HG03432 (cell line): Measurements from ENCODE around the gene TDRD6.
"Not testable (repeated sequence)": the region's sequence is repeated elsewhere in the genome, so short reads cannot be mapped to it uniquely, and the experiment has no call there.

Source experiments
- ATAC-seq: cut with Tn5 transposase; IDR thresholded peaks from one replicate; pipeline ENCODE4 v1.9.1; 2021; ENCODE audit warnings: mild to moderate bottlenecking, moderate library complexity; ENCODE audit not compliant: unreplicated experiment

Gene TDRD6

DNA sequence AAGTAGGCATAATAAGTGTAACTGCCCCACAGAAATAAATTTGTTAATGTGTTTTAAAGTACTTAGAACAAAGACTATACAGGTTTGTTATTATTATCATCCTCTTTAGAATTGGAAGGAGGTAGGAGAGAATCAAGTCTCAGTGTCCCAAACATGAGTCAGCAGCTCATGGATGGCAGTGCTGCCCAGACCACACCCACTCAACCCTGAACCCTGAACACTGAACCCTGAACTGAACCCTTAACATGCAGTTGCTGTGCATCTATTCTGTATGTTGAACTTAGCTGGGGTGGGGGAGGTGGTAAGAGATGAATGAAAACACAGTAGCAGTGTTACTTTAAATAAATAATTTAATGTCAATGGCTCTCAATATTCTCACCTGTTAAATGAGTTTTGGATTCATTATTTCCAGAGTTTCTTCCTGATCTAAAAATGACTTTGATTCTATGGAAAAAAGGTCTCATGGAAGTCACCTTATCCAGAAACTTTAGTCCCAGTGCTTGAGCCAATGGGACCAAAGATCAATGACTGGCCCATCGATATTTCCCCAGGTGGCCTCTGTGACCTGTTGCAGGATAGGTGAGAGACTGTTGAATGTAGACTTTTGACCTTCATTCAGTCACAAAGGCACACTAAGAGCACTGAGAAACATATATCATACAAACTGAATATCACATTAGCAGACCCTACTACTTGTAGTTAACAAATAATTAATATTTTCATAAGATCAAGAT lies 55.9 kb downstream of the TDRD6 start:
- ATAC-seq: no peak

DNA sequence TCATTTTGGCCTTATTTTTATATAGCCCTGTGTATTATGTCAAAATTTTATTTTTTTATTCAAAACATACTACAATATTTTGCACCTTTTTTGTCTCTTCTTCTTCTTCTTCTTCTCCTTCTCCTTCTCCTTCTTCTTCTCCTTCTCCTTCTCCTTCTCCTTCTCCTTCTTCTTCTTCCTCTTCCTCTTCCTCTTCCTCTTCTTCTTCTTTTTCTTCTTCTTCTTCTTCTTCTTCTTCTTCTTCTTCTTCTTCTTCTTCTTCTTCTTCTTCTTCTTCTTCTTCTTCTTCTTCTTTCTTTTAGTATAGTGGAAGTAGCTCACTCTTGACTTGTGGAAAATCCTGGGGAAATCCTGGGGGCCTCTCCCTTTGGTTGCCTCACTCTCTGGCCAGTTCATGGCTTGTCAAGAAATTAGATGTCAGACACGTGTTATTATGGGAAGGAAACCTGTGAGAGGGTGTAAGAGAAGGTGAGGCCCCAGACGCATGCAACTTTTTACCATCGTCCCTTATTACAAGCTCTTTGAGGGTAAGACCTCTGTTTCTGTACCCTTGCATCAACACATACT lies 56.6 kb downstream of the TDRD6 start:
- not testable (repeated sequence) for ATAC-seq

DNA sequence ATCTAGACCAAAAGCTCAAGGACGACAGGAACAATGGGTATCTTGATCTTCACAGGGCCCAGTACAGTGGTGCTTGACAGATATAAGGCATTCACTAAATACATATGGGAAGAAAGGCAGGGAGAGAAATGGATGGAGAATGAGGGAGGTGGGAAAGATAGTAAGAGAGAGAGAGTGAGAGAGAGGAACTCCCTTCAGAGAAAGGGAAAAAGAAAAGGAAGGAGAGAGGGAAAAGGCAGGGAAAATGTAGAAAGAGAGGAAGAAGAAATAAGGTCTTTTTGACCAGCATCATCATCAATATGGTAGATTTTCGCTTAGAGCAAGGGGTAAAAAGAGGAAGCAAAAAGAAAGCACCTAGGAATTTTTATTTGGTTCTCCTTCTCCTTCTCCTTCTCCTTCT lies 58.3 kb downstream of the TDRD6 start:
- ATAC-seq: no peak

DNA sequence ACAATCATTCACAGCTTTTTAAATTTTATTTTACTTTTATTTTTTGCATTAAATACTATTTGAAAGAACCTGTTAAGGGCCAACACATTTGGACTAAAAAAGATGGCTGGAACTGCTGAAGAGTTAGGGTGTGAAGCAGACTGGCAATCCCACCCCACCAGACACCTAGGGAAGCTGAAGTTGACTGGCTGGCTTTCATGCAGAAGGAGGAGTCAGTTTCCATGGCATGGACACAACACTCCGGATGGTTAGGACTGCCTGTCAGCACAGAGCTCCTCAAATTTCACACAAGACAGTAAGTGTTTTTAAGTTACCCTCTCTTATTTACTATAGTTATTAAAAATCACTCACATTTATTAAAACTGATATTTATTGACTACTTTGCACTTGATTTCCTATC lies 59.0 kb downstream of the TDRD6 start, which contains the start of gene ANKRD66:
Gene ANKRD66 (plus strand): TSS at position 238 of the 400 bp plus-strand sequence. CDS start 5,016 bp downstream, outside the sequence.
- no peak for ATAC-seq

DNA sequence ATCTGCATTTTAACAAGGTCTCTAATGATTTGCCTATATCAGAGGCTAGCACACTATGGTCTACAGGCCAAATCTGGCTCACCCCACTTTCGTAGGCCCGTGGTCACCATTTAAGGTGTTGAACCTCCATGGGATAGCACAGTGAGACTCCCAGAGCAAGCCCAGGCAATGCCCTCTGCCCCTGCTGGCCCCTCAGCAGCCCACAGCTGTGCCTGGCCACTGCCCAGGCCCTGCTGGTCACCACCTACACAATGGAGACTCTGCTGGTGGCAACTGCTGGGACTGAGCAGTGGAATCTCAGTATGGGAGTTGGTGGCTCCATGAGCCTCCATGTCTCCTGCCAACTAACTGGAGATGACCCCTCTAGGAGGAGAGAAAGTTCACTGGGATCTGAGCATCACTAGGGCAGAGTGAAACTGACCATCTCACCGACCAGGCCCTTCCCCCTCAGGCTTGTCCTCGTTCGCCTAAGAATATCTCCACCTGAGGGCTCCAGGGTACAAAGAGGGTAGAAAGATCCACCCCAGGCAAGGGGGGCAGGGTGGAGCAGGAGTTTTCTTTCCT lies 61.3 kb downstream of the TDRD6 start:
- no peak for ATAC-seq

DNA sequence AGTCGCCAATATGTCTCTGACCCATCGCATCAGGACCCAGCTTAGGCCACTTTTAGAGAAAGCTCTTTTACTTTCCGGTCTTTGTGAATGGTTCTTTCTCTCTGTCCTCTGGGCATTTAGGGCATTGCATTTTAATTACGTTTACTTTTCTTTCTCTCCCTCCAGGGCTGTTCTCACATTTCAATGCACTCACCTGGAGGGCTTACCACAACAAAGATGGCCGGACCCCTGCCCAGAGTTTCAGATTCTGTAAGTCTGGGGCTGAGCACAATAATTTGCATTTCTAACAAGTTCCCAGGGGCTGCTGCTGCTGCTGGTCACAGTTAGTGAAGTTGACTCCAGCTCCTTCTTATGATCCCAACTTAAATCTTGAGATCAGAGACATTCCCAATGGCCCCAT lies 62.0 kb downstream of the TDRD6 start:
- no peak for ATAC-seq

DNA sequence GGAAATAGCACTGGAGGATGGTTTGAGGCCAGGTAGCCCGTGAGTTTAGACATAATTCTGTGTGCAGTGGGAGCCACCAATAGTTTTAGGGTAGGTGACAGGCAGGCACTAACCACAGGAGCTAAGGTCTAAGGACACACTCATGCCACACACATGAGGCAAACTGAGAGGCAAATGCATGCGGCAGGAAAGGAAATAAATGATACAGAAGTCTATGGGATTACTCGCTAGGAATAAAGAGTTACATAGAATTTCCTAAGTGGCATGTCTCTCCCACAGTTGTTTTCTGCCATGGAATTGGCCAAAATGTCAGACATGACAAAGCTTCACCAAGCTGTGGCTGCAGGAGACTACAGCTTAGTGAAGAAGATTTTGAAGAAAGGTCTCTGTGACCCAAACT lies 64.0 kb downstream of the TDRD6 start:
- ATAC-seq: no peak
